Measurements from ENCODE around the gene TMEM51. TPM values are rescaled to one million over a fixed set of nuclear protein-coding genes. Genes with fewer than 3 reads are reported as not detected.

Gene TMEM51
- total RNA-seq, 4 donors from 2014 or later = 17.7 to 32.9 (median 22.9) TPM

GRCh38 chr1:15262706-15263105 lies 109.2 kb downstream of the TMEM51 start:
- intact Hi-C loops (cut with DNase I; ENCODE audit: low total_unique reads) = no loop called here
- no peak overlapping the region for H3K4me3 ChIP-seq

DNA sequence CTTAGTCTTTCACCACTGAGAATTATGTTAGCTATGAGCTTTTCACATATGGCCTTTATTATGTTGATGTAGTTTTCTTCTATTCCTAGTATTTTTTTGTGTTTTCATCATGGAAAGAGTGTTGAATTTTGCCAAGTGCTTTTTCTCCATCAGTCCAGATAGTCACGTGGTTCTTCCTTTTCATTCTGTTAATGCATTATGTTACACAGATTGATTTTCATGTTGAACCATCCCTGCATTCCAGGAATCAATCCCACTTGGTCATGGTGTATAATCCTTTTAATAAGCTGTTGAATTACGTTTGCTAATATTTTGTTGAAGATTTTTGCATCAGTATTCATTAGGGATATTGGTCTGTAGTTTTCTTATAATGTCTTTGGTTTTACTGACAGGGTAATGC lies 111.2 kb downstream of the TMEM51 start:
- in situ Hi-C loops (cut with MboI; ENCODE audit: low pct_ligation_motif_present in 1 of 4, low pct_unique_long_range_greater_than_20kb in 1 of 4, low sequenced_read_pairs in 3 of 4) = no loop called here
- peaks cover 0 to 3% of the 10 kb centered on the region in 2 donors for H3K9me3 ChIP-seq
- H3K4me1 ChIP-seq = peaks cover 0 to 17% (median 11%) of the 10 kb centered on the region in 4 donors
- H3K4me3 ChIP-seq = no peak overlapping the region
- 59 to 83% methylated on average over 2 of the region's 2 CpGs for WGBS, 2 donors (ENCODE audit: low coverage in 1 of 2)
- TF ChIP-seq POLR2AphosphoS5 (IDR thresholded peaks at IDR 0.05) = no peak
- TF ChIP-seq POLR2A (IDR thresholded peaks at IDR 0.05) = no peak
- TF ChIP-seq CTCF (IDR thresholded peaks at IDR 0.05) = no peak
- TF ChIP-seq EP300 (IDR thresholded peaks at IDR 0.05; ENCODE audit: low read depth) = no peak
- H3K27ac ChIP-seq = no peak overlapping the region
- no peaks in the 10 kb centered on the region for H3K27me3 ChIP-seq
- H3K36me3 ChIP-seq = no peaks in the 10 kb centered on the region
- intact Hi-C loops (cut with DNase I; ENCODE audit: low total_unique reads) = no loop called here
- DNase-seq = no peak

More at GRCh38 chr1:15262706-15263105, 109.2 kb downstream of the TMEM51 start:
- WGBS, 2 donors (ENCODE audit: low coverage in 1 of 2) = 68 to 84% methylated on average over 5 of the region's 5 CpGs
- Histone ChIP-seq H3K27me3 (no peaks in the 10 kb centered on the region), H3K9me3 (peaks cover 0 to 3% of the 10 kb centered on the region in 2 donors), H3K36me3 (no peaks in the 10 kb centered on the region), H3K27ac (no peak overlapping the region), H3K4me1 (peaks cover 0 to 29% (median 11%) of the 10 kb centered on the region in 4 donors)
- no peak for TF ChIP-seq CTCF (IDR thresholded peaks at IDR 0.05)
- in situ Hi-C loops (cut with MboI; ENCODE audit: low pct_ligation_motif_present in 1 of 4, low pct_unique_long_range_greater_than_20kb in 1 of 4, low sequenced_read_pairs in 3 of 4) = no loop called here
- no peak for DNase-seq

Other genes with a start within 250 kb of the TMEM51 start
- gene FHAD1, start 93.5 kb downstream of the TMEM51 start, total RNA-seq = under 1 TPM in 2 of 4 donors, not detected in 2; 0.75 to 0.82 TPM

All from transverse colon (tissue), 4 donors.